ENCODE data around the gene SIRT3.
"Not testable (repeated sequence)": the region's sequence is repeated elsewhere in the genome, so short reads cannot be mapped to it uniquely, and the experiment has no call there.

SIRT3 gene

DNA sequence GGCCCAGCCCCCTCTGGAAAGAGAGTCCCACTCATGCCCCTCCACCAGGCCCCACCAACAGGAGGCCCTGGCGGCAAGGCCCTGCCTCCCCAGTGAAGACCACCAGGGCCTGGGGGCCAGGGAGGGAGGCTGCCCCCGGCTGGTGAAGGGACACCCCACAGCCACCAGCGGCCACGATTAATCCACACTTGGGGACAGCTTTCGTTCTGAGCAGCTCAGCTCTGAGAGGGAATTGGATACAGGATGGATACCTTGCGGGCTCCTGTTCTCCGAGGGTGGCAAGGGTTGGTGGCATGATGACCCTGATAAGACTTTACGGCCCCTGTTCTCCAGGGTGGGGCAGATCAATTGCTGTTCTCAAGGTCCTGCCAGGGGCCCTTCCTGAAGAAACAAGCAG lies 35.2 kb upstream of the SIRT3 start:
- Histone ChIP-seq H3K4me3 (ENCODE audit: low read depth, low read length) (no peak overlapping the region), H3K9me3 (no peaks in the 10 kb centered on the region), H3K4me1 (no peaks in the 10 kb centered on the region), H3K36me3 (no peaks in the 10 kb centered on the region), H3K27me3 (no peaks in the 10 kb centered on the region)
- TF ChIP-seq, protein P1, sequence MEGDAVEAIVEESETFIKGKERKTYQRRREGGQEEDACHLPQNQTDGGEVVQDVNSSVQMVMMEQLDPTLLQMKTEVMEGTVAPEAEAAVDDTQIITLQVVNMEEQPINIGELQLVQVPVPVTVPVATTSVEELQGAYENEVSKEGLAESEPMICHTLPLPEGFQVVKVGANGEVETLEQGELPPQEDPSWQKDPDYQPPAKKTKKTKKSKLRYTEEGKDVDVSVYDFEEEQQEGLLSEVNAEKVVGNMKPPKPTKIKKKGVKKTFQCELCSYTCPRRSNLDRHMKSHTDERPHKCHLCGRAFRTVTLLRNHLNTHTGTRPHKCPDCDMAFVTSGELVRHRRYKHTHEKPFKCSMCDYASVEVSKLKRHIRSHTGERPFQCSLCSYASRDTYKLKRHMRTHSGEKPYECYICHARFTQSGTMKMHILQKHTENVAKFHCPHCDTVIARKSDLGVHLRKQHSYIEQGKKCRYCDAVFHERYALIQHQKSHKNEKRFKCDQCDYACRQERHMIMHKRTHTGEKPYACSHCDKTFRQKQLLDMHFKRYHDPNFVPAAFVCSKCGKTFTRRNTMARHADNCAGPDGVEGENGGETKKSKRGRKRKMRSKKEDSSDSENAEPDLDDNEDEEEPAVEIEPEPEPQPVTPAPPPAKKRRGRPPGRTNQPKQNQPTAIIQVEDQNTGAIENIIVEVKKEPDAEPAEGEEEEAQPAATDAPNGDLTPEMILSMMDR (IDR thresholded peaks at IDR 0.05; ENCODE audit: low read depth, low read length): no peak
- DNase-seq: no peak

DNA sequence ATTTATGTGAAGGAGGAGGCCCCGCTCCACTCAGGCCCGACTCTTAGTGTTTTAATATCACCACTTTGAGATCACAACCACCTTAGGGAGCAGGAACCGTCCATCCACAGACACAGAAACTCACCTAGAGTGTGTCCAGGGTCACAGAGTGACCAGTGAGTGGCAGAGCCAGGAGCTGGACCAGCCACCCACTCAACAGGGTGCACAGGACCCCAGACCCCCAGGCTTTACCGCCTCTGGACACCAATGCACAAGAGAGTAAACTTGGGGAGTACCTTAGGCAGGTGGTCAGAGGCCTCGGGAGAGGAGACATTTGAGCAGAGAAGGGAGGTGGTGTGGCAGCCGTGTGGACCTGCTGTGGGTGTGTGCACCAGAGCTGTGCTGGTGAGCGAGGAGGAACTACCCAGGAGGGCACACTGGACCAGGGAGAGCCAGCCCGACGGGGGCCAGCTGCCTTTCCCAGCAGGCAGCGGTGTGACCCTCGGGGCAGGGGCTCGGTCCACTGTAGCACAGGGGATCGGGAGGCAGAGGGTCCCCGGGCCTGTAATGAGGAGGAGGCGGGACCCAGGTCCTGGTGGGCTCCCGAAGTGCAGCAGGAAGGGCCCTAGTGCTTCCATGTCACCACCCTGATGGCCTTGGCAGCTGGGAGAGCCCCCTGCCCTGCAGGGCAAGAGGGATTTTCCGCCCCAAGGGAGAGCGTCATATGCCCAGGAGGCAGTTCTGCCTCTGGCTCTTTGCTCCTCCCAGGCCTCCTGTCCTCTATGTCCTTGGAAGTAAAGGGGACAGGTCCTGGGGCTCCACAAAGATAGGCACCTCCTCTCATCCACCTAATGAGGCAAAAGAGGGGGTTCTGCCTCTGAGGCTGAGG lies 34.5 kb upstream of the SIRT3 start:
- DNase-seq: no peak
- H3K36me3 ChIP-seq: no peaks in the 10 kb centered on the region
- TF ChIP-seq, protein P1 (IDR thresholded peaks at IDR 0.05; ENCODE audit: low read depth, low read length): no peak
- H3K4me1 ChIP-seq: no peaks in the 10 kb centered on the region
- no peaks in the 10 kb centered on the region for H3K27me3 ChIP-seq
- no peaks in the 10 kb centered on the region for H3K9me3 ChIP-seq
- H3K4me3 ChIP-seq (ENCODE audit: low read depth, low read length): no peak overlapping the region

DNA sequence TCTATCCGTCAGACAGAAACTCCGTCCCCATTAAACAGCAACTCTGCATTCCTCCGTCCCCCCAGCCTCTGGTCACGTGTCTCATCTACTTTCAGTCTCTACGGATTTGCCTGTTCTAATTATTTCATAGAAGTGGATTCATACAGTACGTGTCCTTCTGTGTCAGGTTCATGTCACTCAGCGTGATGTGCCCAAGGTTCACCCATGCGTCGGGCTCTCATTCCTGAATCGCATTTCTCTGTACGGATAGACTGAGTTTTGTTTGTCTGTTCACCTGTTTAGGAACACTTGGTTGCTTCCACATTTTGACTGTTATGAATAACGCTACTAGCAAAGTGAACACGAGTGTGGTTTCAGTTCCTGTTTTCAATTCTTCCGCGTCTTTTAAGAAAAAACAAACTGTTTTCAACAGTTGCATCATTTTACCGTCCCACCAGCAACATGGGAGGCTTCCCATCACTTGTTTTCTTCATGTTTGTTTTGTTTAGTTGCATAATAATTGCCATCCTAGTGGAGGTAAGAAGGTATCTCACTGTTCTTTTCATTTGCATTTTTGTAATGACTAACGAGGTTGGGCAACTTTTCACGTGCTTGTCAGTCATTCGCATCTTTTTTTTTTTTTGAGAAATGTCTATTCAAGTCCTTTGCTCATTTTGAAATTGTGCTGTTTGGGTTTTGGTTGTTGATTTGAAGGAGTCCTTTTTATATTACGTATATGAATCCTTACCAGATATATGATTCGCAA lies 33.2 kb upstream of the SIRT3 start:
- no peak for DNase-seq
- Histone ChIP-seq H3K4me3 (ENCODE audit: low read depth, low read length) (no peak overlapping the region), H3K27me3 (no peaks in the 10 kb centered on the region), H3K9me3 (no peaks in the 10 kb centered on the region), H3K36me3 (no peaks in the 10 kb centered on the region), H3K4me1 (no peaks in the 10 kb centered on the region)
- TF ChIP-seq, protein P1 (IDR thresholded peaks at IDR 0.05; ENCODE audit: low read depth, low read length): no peak

DNA sequence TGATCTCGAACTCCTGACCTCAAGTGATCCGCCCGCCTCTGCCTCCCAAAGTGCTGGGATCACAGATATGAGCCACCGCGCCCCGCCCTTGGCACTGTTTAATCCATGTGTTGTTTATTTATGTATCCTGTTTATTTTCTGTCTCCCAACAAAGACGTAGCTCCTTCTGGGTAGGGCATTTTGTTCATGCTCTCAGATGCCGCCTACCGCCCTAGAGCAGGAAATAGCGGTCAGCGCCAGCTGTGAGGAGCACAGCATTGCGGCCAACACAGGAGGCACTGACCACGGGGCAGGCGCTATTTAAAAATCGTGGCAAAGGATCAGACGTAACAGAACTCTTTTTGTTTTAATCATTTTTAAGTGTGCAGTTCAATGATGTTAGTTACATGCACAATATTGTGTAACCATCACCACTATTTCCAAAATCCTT lies 32.6 kb upstream of the SIRT3 start:
- not testable (repeated sequence) for H3K9me3 ChIP-seq; H3K27me3 ChIP-seq; H3K4me3 ChIP-seq (ENCODE audit: low read depth, low read length); DNase-seq; H3K4me1 ChIP-seq; H3K36me3 ChIP-seq

DNA sequence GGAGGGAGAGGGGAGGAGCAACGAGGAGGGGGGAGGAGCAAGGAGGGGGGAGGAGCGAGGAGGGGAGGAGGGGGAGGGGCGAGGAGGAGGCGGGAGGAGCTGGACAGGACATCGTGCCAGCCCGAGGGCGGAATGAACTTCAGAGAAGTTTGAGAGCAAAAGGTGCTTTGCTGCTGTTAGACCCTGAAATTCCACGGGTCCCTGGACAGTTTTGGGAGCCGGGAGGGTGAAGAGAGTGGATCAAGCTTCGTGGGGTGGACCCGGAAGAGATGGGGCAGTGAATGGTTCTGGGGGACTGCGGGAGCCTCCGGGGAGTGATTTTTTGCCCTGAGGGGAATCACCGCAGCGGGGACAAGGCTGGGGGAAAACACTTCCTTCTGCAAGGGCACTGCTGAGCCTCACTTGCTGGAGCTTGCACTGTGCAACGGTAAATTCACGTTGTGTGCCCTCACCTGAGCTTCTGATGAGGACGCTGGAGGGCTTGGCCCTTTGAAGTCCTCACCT lies 31.4 kb upstream of the SIRT3 start:
- no peak for DNase-seq
- H3K27me3 ChIP-seq: no peaks in the 10 kb centered on the region
- TF ChIP-seq, protein P1 (IDR thresholded peaks at IDR 0.05; ENCODE audit: low read depth, low read length): no peak
- H3K9me3 ChIP-seq: no peaks in the 10 kb centered on the region
- H3K4me1 ChIP-seq: no peaks in the 10 kb centered on the region
- H3K4me3 ChIP-seq (ENCODE audit: low read depth, low read length): no peak overlapping the region
- no peaks in the 10 kb centered on the region for H3K36me3 ChIP-seq

DNA sequence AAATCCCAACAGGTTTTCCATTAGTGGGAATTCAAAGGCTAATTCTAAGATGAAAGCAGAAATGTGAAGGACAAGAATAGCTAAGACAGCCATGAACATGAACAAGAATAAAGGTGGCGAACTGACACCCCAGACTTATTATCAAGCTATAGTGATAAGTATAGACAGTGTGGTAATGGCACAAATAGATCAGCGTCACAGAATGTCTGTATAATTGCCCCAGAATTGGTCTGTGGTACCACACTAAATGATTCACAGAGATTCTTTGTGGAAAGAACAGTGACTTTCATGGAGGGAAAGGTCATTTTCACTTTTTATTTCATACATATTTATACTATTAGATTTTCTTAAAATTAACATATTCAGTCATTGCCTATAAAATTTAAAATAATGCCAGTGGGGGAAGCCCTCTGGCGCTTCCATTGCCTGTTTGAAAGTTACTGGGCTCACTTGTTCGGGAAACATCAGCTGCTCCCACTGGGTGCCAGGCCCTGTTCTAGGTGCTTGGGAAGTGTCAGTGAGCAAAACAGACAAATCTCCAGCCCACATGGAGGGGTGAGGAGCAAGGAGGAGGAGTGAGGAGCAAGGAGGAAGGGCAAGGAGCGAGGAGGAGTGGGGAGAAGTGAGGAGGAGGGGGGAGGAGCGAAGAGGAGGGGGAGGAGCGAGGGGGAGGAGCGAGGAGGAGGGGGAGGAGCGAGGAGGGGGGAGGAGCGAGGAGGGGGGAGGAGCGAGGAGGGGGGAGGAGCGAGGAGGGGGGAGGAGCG lies 30.7 kb upstream of the SIRT3 start:
- H3K4me1 ChIP-seq: no peaks in the 10 kb centered on the region
- H3K4me3 ChIP-seq (ENCODE audit: low read depth, low read length): no peak overlapping the region
- no peak for DNase-seq
- H3K36me3 ChIP-seq: no peaks in the 10 kb centered on the region
- no peaks in the 10 kb centered on the region for H3K27me3 ChIP-seq
- H3K9me3 ChIP-seq: no peaks in the 10 kb centered on the region
- TF ChIP-seq, protein P1 (IDR thresholded peaks at IDR 0.05; ENCODE audit: low read depth, low read length): no peak

Measured in BE2C (cell line).